HepG2 (cell line): ENCODE results near the gene RPS19BP1. TPM values are rescaled to one million over a fixed set of nuclear protein-coding genes. Genes with fewer than 3 reads are reported as not detected.

Source experiments
- CAMTA2 ChIP-seq: sonication (generic); formaldehyde crosslinking; IDR thresholded peaks from 2 replicates; pipeline ENCODE4 v1.4.0; 2020; ENCODE audit warnings: mild to moderate bottlenecking, missing genetic modification reagents, borderline replicate concordance
- CBX2 ChIP-seq, 2 experiments: fragments of 200-600 bp in 1 of 2; sonication (generic); formaldehyde crosslinking in 1 of 2; IDR thresholded peaks; 2 replicates each; pipeline versions ENCODE4 v1.7.0 to v1.8.1; 2018 to 2022; ENCODE audit warnings: low read depth in 2 of 2, low read length in 1 of 2, mild to moderate bottlenecking in 1 of 2, missing genetic modification reagents in 1 of 2
- DR1 ChIP-seq: sonication (generic); formaldehyde crosslinking; IDR thresholded peaks from 2 replicates; pipeline ENCODE4 v1.8.0; 2021; ENCODE audit warnings: mild to moderate bottlenecking, missing genetic modification reagents, inconsistent platforms
- FOXP1 ChIP-seq, 2 experiments: fragments of 450-650 bp in 1 of 2; IDR thresholded peaks; 2 replicates each; pipeline ENCODE4 v1.6.1; 2017 to 2018; ENCODE audit warnings: antibody characterized with exemption in 1 of 2
- GATAD2A ChIP-seq: IDR thresholded peaks from 2 replicates; pipeline ENCODE4 v1.6.1; 2016
- GFI1 ChIP-seq: sonication (generic); formaldehyde crosslinking; IDR thresholded peaks from 2 replicates; pipeline ENCODE4 v1.5.0; 2020; ENCODE audit warnings: missing genetic modification reagents, mild to moderate bottlenecking, borderline replicate concordance
- KAT2B ChIP-seq: fragments of 150-350 bp; IDR thresholded peaks from 2 replicates; pipeline ENCODE4 v1.6.1; 2014; ENCODE audit warnings: low read depth, low read length, borderline replicate concordance
- MBNL3 ChIP-seq: fragments of 250-450 bp; sonication (Bioruptor Pico); conservative IDR thresholded peaks from 2 replicates; pipeline ENCODE4 v1.8.0; 2022; ENCODE audit warnings: mild to moderate bottlenecking, inconsistent platforms
- POLR2A ChIP-seq, 2 experiments: IDR thresholded peaks; 2 replicates each; pipeline ENCODE4 v1.6.1; 2011; ENCODE audit warnings: low read depth in 2 of 2, low read length in 2 of 2, mild to moderate bottlenecking in 1 of 2, moderate library complexity in 1 of 2; ENCODE audit not compliant: insufficient read depth in 1 of 2
- POLR2G ChIP-seq: fragments of 200-400 bp; formaldehyde crosslinking; IDR thresholded peaks from 2 replicates; pipeline ENCODE4 v1.6.1; 2018; ENCODE audit warnings: mild to moderate bottlenecking, low read depth, low read length, moderate library complexity
- SMARCC2 ChIP-seq: fragments of 450-650 bp; IDR thresholded peaks from 2 replicates; pipeline ENCODE4 v1.6.1; 2017; ENCODE audit warnings: antibody characterized with exemption, mild to moderate bottlenecking
- SOX6 ChIP-seq, 2 experiments: fragments of 450-650 bp in 1 of 2; sonication (generic) in 1 of 2; formaldehyde crosslinking in 1 of 2; IDR thresholded peaks; 2 replicates each; pipeline versions ENCODE4 v1.4.0 to v1.6.1; 2017 to 2020; ENCODE audit warnings: antibody characterized with exemption in 1 of 2, mild to moderate bottlenecking in 1 of 2, missing genetic modification reagents in 1 of 2
- ZNF605 ChIP-seq: sonication (generic); formaldehyde crosslinking; IDR thresholded peaks from 2 replicates; pipeline ENCODE4 v1.8.0; 2022; ENCODE audit warnings: mild to moderate bottlenecking, missing genetic modification reagents
- ZNF766 ChIP-seq: sonication (generic); formaldehyde crosslinking; IDR thresholded peaks from 2 replicates; pipeline ENCODE4 v1.5.0; 2020; ENCODE audit warnings: missing genetic modification reagents, borderline replicate concordance
- polyA plus RNA-seq, 8 experiments: library from polyadenylated mRNA; depleted of rRNA in 3 of 8; stranded (reverse) in 7 of 8; unstranded in 1 of 8; fragments of >200 nt; fragmentation: Illumina TruSeq in 4 of 8; extraction: Trizol in 4 of 8; gene quantifications; 2 replicates each; pipeline versions ENCODE4 v1.2.1 to v1.2.3, GENCODE V29; 2011 to 2016; ENCODE audit warnings: low read depth in 4 of 8, missing spikeins in 1 of 8, mixed read lengths in 1 of 8; ENCODE audit not compliant: insufficient read depth in 1 of 8
- total RNA-seq, 5 experiments: library from RNA; depleted of rRNA; stranded (reverse); fragments of >200 nt; fragmentation: Illumina TruSeq; extraction: Trizol; gene quantifications; 2 replicates each; pipeline ENCODE4 v1.2.3, GENCODE V29; 2016; ENCODE audit warnings: low read depth in 1 of 5
- TF ChIP-seq, protein P1 (sequence below): sonication (generic); formaldehyde crosslinking; IDR thresholded peaks from 2 replicates; pipeline ENCODE4 v1.9.0; 2021; ENCODE audit warnings: missing genetic modification reagents, mild to moderate bottlenecking, borderline replicate concordance
- TF ChIP-seq, protein P2 (sequence below): sonication (generic); formaldehyde crosslinking; IDR thresholded peaks from 2 replicates; pipeline ENCODE4 v1.9.0; 2021; ENCODE audit warnings: missing genetic modification reagents, mild to moderate bottlenecking, borderline replicate concordance
- TF ChIP-seq, protein P3 (sequence below): IDR thresholded peaks from 2 replicates; pipeline ENCODE4 v1.6.1; 2012; ENCODE audit warnings: low read length, improper control_type of control experiment
- TF ChIP-seq, protein P4 (sequence below): sonication (generic); formaldehyde crosslinking; IDR thresholded peaks from 2 replicates; pipeline ENCODE4 v1.5.0; 2020; ENCODE audit warnings: mild to moderate bottlenecking, missing genetic modification reagents
- TF ChIP-seq, protein P5 (sequence below), 2 experiments: sonication (generic) in 1 of 2; formaldehyde crosslinking in 1 of 2; IDR thresholded peaks; 2 replicates each; pipeline versions ENCODE4 v1.4.0 to v1.6.1; 2018 to 2020; ENCODE audit warnings: missing genetic modification reagents in 2 of 2, borderline replicate concordance in 1 of 2, low read depth in 1 of 2, mild to moderate bottlenecking in 1 of 2, missing biosample characterization in 1 of 2

RPS19BP1 gene
- total and polyA plus RNA-seq, 2 of the 13 experiments (the other 11 are each of a cell fraction or from before 2014, with no cell fraction given) = 44.3 to 81.3 TPM

DNA sequence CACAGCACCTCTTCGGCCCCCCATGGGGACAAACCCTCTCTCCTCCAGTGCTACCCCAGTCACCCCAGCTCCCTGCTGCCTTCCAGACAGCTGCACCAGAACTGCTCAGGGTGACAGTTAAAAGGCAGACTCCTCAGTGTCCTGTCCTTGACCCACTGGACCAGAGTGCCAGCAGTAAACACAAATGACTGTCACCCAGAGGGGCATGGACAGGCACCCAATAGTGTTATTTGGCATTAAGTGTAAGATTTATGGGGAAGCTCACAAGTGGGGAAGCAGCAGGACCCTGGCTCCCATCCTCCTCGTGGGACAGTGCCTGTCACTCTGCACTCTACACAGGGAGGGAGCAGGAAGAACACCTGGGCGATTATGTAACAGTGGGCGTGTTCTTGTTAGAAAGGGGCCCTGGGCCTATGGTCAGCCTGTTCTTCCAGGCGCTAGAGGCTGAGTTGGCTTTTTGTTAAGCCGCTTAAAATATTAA is 5.0 kb downstream of the RPS19BP1 start (continued):
- TF ChIP-seq, protein P1, sequence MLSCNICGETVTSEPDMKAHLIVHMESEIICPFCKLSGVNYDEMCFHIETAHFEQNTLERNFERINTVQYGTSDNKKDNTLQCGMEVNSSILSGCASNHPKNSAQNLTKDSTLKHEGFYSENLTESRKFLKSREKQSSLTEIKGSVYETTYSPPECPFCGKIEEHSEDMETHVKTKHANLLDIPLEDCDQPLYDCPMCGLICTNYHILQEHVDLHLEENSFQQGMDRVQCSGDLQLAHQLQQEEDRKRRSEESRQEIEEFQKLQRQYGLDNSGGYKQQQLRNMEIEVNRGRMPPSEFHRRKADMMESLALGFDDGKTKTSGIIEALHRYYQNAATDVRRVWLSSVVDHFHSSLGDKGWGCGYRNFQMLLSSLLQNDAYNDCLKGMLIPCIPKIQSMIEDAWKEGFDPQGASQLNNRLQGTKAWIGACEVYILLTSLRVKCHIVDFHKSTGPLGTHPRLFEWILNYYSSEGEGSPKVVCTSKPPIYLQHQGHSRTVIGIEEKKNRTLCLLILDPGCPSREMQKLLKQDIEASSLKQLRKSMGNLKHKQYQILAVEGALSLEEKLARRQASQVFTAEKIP (CRISPR knock-in tag) = no peak
- TF ChIP-seq GATAD2A (peak; percentile 53), DR1 (CRISPR knock-in tag) (no peak), ZNF766 (no peak), SOX6 (IDR thresholded peaks at IDR 0.05) (no peak), SOX6 (CRISPR knock-in tag; IDR thresholded peaks at IDR 0.05) (peak; percentile 43; the same call in 1 of the 2 replicates), CBX2 (IDR thresholded peaks at IDR 0.05; ENCODE audit: low read depth, low read length) (no peak), CBX2 (CRISPR knock-in tag; IDR thresholded peaks at IDR 0.05; ENCODE audit: low read depth) (no peak), POLR2G (peak; percentile 21), GFI1 (CRISPR knock-in tag) (no peak), MBNL3 (CRISPR knock-in tag) (no peak), FOXP1 (IDR thresholded peaks at IDR 0.05) (no peak), FOXP1 (CRISPR knock-in tag; IDR thresholded peaks at IDR 0.05) (0 out of 2 replicates have a peak, but pooled peaks have one; percentile 34), SMARCC2 (no peak), ZNF605 (CRISPR knock-in tag) (no peak), KAT2B (no peak), CAMTA2 (CRISPR knock-in tag) (no peak), POLR2A (IDR thresholded peaks at IDR 0.05; ENCODE audit: insufficient read depth in 1 of 2, low read depth in 2 of 2, low read length in 2 of 2) (peak; percentile 30 to 45; a peak in 2 of 4 replicates)
- TF ChIP-seq, protein P2, sequence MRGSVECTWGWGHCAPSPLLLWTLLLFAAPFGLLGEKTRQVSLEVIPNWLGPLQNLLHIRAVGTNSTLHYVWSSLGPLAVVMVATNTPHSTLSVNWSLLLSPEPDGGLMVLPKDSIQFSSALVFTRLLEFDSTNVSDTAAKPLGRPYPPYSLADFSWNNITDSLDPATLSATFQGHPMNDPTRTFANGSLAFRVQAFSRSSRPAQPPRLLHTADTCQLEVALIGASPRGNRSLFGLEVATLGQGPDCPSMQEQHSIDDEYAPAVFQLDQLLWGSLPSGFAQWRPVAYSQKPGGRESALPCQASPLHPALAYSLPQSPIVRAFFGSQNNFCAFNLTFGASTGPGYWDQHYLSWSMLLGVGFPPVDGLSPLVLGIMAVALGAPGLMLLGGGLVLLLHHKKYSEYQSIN (CRISPR knock-in tag) = no peak
- TF ChIP-seq, protein P3, sequence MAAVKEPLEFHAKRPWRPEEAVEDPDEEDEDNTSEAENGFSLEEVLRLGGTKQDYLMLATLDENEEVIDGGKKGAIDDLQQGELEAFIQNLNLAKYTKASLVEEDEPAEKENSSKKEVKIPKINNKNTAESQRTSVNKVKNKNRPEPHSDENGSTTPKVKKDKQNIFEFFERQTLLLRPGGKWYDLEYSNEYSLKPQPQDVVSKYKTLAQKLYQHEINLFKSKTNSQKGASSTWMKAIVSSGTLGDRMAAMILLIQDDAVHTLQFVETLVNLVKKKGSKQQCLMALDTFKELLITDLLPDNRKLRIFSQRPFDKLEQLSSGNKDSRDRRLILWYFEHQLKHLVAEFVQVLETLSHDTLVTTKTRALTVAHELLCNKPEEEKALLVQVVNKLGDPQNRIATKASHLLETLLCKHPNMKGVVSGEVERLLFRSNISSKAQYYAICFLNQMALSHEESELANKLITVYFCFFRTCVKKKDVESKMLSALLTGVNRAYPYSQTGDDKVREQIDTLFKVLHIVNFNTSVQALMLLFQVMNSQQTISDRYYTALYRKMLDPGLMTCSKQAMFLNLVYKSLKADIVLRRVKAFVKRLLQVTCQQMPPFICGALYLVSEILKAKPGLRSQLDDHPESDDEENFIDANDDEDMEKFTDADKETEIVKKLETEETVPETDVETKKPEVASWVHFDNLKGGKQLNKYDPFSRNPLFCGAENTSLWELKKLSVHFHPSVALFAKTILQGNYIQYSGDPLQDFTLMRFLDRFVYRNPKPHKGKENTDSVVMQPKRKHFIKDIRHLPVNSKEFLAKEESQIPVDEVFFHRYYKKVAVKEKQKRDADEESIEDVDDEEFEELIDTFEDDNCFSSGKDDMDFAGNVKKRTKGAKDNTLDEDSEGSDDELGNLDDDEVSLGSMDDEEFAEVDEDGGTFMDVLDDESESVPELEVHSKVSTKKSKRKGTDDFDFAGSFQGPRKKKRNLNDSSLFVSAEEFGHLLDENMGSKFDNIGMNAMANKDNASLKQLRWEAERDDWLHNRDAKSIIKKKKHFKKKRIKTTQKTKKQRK = no peak
- TF ChIP-seq, protein P4, sequence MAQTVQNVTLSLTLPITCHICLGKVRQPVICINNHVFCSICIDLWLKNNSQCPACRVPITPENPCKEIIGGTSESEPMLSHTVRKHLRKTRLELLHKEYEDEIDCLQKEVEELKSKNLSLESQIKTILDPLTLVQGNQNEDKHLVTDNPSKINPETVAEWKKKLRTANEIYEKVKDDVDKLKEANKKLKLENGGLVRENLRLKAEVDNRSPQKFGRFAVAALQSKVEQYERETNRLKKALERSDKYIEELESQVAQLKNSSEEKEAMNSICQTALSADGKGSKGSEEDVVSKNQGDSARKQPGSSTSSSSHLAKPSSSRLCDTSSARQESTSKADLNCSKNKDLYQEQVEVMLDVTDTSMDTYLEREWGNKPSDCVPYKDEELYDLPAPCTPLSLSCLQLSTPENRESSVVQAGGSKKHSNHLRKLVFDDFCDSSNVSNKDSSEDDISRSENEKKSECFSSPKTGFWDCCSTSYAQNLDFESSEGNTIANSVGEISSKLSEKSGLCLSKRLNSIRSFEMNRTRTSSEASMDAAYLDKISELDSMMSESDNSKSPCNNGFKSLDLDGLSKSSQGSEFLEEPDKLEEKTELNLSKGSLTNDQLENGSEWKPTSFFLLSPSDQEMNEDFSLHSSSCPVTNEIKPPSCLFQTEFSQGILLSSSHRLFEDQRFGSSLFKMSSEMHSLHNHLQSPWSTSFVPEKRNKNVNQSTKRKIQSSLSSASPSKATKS (CRISPR knock-in tag) = no peak
- TF ChIP-seq, protein P5, sequence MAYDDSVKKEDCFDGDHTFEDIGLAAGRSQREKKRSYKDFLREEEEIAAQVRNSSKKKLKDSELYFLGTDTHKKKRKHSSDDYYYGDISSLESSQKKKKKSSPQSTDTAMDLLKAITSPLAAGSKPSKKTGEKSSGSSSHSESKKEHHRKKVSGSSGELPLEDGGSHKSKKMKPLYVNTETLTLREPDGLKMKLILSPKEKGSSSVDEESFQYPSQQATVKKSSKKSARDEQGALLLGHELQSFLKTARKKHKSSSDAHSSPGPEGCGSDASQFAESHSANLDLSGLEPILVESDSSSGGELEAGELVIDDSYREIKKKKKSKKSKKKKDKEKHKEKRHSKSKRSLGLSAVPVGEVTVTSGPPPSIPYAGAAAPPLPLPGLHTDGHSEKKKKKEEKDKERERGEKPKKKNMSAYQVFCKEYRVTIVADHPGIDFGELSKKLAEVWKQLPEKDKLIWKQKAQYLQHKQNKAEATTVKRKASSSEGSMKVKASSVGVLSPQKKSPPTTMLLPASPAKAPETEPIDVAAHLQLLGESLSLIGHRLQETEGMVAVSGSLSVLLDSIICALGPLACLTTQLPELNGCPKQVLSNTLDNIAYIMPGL (CRISPR knock-in tag; IDR thresholded peaks at IDR 0.05; ENCODE audit: borderline replicate concordance in 1 of 2, low read depth in 1 of 2) = no peak
